WTC11 (cell line): ENCODE results near the gene FNDC5. TPM values are rescaled to one million over a fixed set of nuclear protein-coding genes. Genes with fewer than 3 reads are reported as not detected.

ENCODE experiments used
- ATAC-seq: fragments of 200-7000 bp; cut with Tn5 transposase; 2 replicates; pipeline ENCODE4 v1.10.0; 2021; ENCODE audit warnings: mild to moderate bottlenecking, moderate library complexity
- CTCF ChIA-PET: fragments of 300-600 bp; sonication (Branson Sonifier 250); formaldehyde crosslinking; loops from one replicate; lab custom pipeline; 2021; ENCODE audit warnings: antibody characterized with exemption; lab: Charles Lee
- POLR2A ChIA-PET: fragments of 350-600 bp; sonication (Branson Sonifier 250); formaldehyde crosslinking; loops from one replicate; lab custom pipeline; 2021; ENCODE audit warnings: antibody characterized with exemption; lab: Charles Lee
- DNase-seq: peaks from one replicate; pipeline ENCODE4 v3.0.0; 2021; ENCODE audit warnings: low spot score
- H3K27ac Mint-ChIP-seq: 2 replicates; pipeline ENCODE4 v1.8.0; 2021; ENCODE audit warnings: mixed read lengths
- H3K27me3 Mint-ChIP-seq: 2 replicates; pipeline ENCODE4 v1.8.0; 2021; ENCODE audit warnings: low read depth, mild to moderate bottlenecking, moderate library complexity, mixed read lengths
- H3K36me3 Mint-ChIP-seq: 2 replicates; pipeline ENCODE4 v1.8.0; 2021; ENCODE audit warnings: mixed read lengths
- H3K4me1 Mint-ChIP-seq: 2 replicates; pipeline ENCODE4 v1.8.0; 2022; ENCODE audit warnings: mixed read lengths
- H3K4me3 Mint-ChIP-seq: 2 replicates; pipeline ENCODE4 v1.8.0; 2021; ENCODE audit warnings: mild to moderate bottlenecking, moderate library complexity, mixed read lengths
- H3K9me3 Mint-ChIP-seq: 2 replicates; pipeline ENCODE4 v1.8.0; 2021; ENCODE audit warnings: mixed read lengths
- AFF4 ChIP-seq: sonication (generic); formaldehyde crosslinking; IDR thresholded peaks from 2 replicates; pipeline ENCODE4 v1.8.1; 2023; ENCODE audit warnings: mild to moderate bottlenecking, missing genetic modification reagents, borderline replicate concordance
- AR ChIP-seq: fragments of 250-450 bp; sonication (Bioruptor Pico); IDR thresholded peaks from 2 replicates; pipeline ENCODE4 v1.9.0; 2021; ENCODE audit warnings: mild to moderate bottlenecking
- ATF6 ChIP-seq: sonication (generic); formaldehyde crosslinking; IDR thresholded peaks from 2 replicates; pipeline ENCODE4 v1.8.1; 2023; ENCODE audit warnings: mild to moderate bottlenecking, missing genetic modification reagents
- CDX4 ChIP-seq: fragments of 250-450 bp; sonication (Bioruptor Pico); IDR thresholded peaks from 2 replicates; pipeline ENCODE4 v1.9.0; 2021; ENCODE audit warnings: moderate library complexity, mild to moderate bottlenecking, inconsistent platforms, borderline replicate concordance
- CTCF ChIP-seq: fragments of 200-600 bp; IDR thresholded peaks from 2 replicates; pipeline ENCODE4 v1.8.0; 2022; ENCODE audit warnings: antibody characterized with exemption
- E2F5 ChIP-seq: sonication (generic); formaldehyde crosslinking; IDR thresholded peaks from 2 replicates; pipeline ENCODE4 v1.8.1; 2022; ENCODE audit warnings: mild to moderate bottlenecking, moderate library complexity, missing genetic modification reagents
- GABPB1 ChIP-seq: sonication (generic); formaldehyde crosslinking; IDR thresholded peaks from 2 replicates; pipeline ENCODE4 v1.8.1; 2023; ENCODE audit warnings: mild to moderate bottlenecking, missing genetic modification reagents
- KAT7 ChIP-seq: sonication (generic); formaldehyde crosslinking; IDR thresholded peaks from 2 replicates; pipeline ENCODE4 v1.8.1; 2023; ENCODE audit warnings: missing genetic modification reagents, mild to moderate bottlenecking, borderline replicate concordance
- MYBL2 ChIP-seq: sonication (generic); formaldehyde crosslinking; IDR thresholded peaks from 2 replicates; pipeline ENCODE4 v1.8.1; 2023; ENCODE audit warnings: mild to moderate bottlenecking, moderate library complexity, missing genetic modification reagents
- NFYB ChIP-seq: sonication (generic); formaldehyde crosslinking; conservative IDR thresholded peaks from 2 replicates; pipeline ENCODE4 v1.8.0; 2022; ENCODE audit warnings: low read depth, missing genetic modification reagents
- ZNF138 ChIP-seq: sonication (generic); formaldehyde crosslinking; conservative IDR thresholded peaks from 2 replicates; pipeline ENCODE4 v1.8.1; 2022; ENCODE audit warnings: mild to moderate bottlenecking, moderate library complexity, missing genetic modification reagents
- ZNF219 ChIP-seq: sonication (generic); formaldehyde crosslinking; IDR thresholded peaks from 2 replicates; pipeline ENCODE4 v1.8.0; 2023; ENCODE audit warnings: missing genetic modification reagents, mild to moderate bottlenecking, borderline replicate concordance
- ZNF281 ChIP-seq: sonication (generic); formaldehyde crosslinking; IDR thresholded peaks from 2 replicates; pipeline ENCODE4 v1.8.0; 2023; ENCODE audit warnings: mild to moderate bottlenecking, missing genetic modification reagents
- ZNF423 ChIP-seq: fragments of 250-450 bp; sonication (Bioruptor Pico); IDR thresholded peaks from 2 replicates; pipeline ENCODE4 v2.1.2; 2022; ENCODE audit warnings: mild to moderate bottlenecking, moderate library complexity
- total RNA-seq: library from RNA; stranded (reverse); gene quantifications from 3 replicates; pipeline ENCODE4 v1.2.3, GENCODE V29; 2021

Gene FNDC5
- total RNA-seq, 1 experiment from 2014 or later, result 1.2 TPM

GRCh38 chr1:32894019-32894600, 23.4 kb upstream of the FNDC5 start (continued):
- TF ChIP-seq AFF4 (CRISPR knock-in tag) (no peak), ZNF423 (CRISPR knock-in tag) (no peak), ATF6 (CRISPR knock-in tag) (no peak), NFYB (no peak), GABPB1 (CRISPR knock-in tag) (no peak), ZNF138 (CRISPR knock-in tag) (no peak), CTCF (peak; percentile 8; the same call in 1 of the 2 replicates), ZNF281 (CRISPR knock-in tag) (no peak)

- H3K27ac Mint-ChIP-seq, result no peak overlapping the region
- POLR2A ChIA-PET, result interaction anchor here (0.9 kb wide), 2 partner anchors 14 to 189 kb away, joined by 3 to 4 read pairs; no protein-coding TSS in a partner anchor
- H3K27me3 Mint-ChIP-seq, result peaks cover 55% of the 10 kb centered on the region
- ATAC-seq (peak; percentile 49), DNase-seq (peak; percentile 73)
- peak overlapping the region; percentile 79 for H3K4me3 Mint-ChIP-seq
- CTCF ChIA-PET, result interaction anchor here (0.6 to 7.4 kb wide), 37 partner anchors 11 to 1171 kb away, joined by 3 to 80 read pairs (median 5); partner anchors contain the start of genes AZIN2, BSDC1, FNDC5 and RNF19B
- peaks cover 11% of the 10 kb centered on the region for H3K4me1 Mint-ChIP-seq
- no peaks in the 10 kb centered on the region for H3K36me3 Mint-ChIP-seq
- H3K9me3 Mint-ChIP-seq, result peaks cover 7% of the 10 kb centered on the region
- TF ChIP-seq MYBL2 (CRISPR knock-in tag), result 0 out of 2 replicates have a peak, but pooled peaks have one; percentile 18
- no peak for TF ChIP-seq AR
- 0 out of 2 replicates have a peak, but pooled peaks have one; percentile 13 for TF ChIP-seq E2F5
- peak; percentile 55; the same call in 1 of the 2 replicates for TF ChIP-seq KAT7 (CRISPR knock-in tag)
- TF ChIP-seq ZNF281 (CRISPR knock-in tag), result 0 out of 2 replicates have a peak, but pooled peaks have one; percentile 5
- no peak for TF ChIP-seq ZNF219 (CRISPR knock-in tag)
- TF ChIP-seq CDX4 (CRISPR knock-in tag), result no peak
Measured at GRCh38 chr1:32893198-32894018, 22.7 kb upstream of the FNDC5 start.
